GM10847 (cell line): ENCODE measurements around the gene PPP2R2D.
A peak's percentile ranks its signal among the peaks of the same experiment; 100 is the strongest.

ENCODE experiments used
- POLR2A ChIP-seq: IDR thresholded peaks from 2 replicates; pipeline ENCODE4 v1.6.1; 2011; ENCODE audit not compliant: insufficient read length; ENCODE audit errors: extremely low read depth

Gene PPP2R2D

DNA sequence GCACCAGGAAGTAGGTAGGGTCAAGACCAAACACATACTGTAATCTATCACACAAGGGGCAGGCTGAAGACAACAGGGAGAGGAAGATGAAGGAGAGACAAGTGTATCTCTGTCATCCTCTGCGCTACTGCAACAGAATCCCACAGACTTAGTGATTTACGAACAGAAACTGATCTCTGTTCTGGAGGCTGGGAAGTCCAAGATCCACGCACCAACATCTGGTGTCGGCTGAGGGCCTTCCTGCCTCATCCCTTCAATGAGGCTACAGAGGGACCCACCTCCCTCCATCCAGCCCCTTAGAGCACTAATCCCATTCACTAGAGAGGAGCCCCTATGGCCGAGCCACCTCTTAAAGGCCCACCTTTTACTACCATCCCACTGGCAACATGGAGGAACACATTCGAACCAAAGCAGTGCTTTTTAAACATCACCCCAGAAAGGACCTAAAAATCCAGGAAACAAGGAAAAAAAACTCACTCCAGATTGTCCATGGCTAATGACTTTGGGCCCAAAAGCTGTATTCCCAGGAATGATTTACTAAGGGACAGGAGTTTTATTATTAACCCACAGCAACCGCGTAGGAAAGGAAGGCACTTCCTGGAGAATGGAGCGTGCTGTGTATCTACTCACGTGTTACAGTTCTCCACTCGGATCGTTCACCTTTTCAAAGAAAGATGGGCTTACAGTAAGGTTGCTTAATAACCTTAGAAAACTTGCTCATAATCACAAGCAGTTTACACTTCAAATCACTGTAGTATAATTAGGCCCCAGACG lies 76.7 kb downstream of the PPP2R2D start:
- no peak for TF ChIP-seq POLR2A

DNA sequence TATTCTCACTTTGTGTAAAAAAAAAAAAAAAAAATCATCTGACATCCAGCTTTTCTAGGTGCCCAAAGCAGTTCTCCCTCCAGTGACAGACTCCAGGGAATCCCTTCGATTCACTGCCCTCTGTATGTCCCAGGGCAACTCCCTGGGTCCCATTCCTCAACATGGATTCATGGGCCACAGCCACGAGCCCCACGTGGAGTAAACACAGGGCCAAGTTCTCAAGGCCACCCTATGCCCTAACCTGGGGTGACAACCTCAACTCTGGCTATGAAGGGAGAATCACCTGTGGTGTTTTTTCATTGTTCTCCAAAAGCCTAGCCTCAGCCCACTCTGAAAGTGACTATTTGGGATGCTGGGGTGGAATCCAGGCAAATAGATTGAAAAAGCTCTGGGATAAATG lies 77.6 kb downstream of the PPP2R2D start:
- no peak for TF ChIP-seq POLR2A

DNA sequence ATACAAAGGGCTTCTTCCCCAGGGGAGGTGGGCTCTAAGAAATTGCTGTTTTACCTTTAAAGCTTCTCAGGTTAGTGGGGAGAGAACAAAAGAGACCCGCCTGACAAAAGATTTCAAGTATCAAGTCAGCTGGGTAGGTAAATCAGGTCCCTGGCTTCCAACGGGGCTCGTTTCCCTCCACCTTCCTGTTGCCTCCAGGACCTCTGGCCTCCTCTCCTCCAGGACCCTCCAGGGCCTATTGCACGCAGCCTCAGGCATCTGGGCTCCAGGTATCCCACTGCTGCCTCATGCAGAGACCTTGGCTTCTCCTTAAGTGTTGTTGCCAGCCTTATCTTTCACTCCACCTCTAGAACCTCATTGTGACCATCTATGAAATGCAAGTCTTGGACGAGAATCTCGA lies 78.0 kb downstream of the PPP2R2D start:
- no peak for TF ChIP-seq POLR2A

DNA sequence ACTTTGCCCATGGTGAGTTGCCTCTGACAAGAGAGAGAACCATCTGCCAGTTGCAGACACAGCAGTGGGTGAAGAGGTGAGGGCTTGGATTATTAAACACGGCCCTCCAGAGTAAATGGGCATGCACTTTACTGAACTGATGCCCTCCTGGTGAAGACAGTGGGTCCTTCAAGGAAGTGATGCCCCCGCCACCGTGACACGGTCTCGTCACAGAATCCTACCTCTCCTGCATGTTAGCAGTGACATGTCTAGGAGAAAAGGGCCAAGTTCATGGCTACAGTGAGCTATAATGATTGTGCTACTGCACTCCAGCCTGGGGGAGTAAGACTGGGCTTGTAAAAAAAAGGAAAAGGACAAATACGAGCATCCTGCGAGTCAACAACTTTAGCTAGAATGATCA lies 78.5 kb downstream of the PPP2R2D start:
- TF ChIP-seq POLR2A = no peak

DNA sequence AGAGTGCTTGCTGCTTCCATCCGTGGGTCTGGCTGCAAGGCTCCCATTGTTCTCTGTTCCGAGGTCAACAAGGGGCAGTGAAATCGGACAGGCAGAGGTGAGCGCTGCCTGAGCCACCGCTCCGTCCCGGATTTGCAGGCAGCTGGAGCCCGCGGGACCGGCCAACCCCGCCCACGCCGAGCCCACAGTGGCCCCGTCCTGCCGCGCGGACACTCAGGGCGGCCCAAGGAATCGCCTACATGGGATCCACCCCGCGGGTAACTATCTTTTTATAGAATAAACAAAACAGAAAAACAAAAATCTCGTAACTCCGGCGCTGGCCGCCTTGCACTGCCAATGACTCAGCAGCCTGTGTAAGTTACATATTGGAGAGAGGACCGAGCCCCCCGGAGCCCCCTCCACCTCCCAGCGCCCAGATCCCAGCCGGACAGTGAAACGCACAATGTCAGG lies 79.0 kb downstream of the PPP2R2D start:
- no peak for TF ChIP-seq POLR2A

- TF ChIP-seq POLR2A = no peak
Observed at GRCh38 chr10:131980321-131980720, 79.5 kb downstream of the PPP2R2D start.

DNA sequence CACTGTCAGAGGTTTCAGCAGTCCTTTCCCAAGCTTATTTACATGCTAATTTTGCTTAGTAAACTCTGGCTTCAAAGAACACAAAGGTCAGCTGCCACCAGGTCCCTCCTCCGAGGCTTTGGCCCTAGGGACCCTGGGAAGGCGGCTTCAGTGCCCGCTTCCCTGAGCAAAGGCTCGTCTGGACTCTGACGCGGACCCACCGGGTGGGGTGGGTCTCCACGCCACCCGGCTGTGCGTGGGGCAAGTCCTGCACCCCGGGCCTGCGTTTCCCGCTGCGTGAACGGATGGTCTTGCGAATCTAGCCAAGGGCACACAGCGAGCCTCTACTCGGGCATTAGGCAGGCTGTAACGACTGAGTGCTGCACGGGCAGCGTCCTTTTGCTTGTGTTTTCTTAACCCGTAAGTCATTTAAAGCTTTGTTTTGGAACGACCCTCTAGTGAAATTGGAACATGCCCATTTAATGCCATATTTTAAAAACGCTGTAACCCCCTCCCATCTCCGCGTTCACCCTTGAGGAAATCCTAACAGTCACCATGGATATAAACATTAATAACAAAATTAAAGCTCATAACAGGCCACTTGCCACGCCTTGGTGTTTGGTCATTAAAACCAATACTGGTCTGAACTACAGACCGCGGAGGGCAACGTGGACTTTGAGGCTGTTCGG lies 80.1 kb downstream of the PPP2R2D start:
- no peak for TF ChIP-seq POLR2A

DNA sequence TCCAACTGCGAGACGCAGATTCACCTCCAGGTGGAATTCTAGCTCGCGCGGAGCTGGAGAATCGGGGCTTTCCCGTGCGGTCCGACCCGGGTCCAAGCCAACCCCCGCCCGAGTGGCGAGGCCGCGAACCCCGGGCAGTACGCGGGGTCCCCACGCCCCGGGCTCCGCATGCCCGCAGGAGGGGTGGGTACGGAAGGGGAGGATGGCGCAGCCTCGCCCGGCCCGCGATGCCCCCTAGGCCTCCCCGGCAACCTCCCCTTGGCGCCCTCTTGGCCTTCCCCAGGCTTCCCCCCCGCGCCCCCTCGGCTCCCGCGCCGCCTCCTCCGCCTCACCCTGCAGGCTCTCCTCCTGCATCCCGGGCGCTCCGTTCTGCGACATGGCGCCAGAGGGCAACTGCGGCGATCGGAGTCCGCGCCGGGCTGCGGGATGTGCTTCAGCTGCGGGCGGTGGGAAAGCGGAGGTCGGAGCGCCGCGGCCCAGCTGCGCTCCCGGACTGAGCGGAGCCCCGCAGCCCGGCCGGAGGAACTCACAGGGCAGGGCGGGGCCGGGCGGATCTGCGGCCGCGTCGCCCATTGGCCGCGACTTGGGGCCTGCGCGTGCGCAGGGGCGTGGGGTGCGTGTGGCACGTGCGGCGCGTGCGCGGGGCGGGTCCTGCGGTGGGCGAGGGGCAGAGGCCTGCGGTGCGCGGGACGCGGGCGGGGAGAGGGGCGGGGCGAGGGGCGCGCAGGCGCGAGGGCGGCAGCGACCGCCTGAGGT lies 80.8 kb downstream of the PPP2R2D start, which contains the start of gene BNIP3:
Gene BNIP3 (minus strand): TSS at position 495 of the 756 bp plus-strand sequence. CDS start 117 bp downstream, at position 378.
- TF ChIP-seq POLR2A = peak; percentile 55

DNA sequence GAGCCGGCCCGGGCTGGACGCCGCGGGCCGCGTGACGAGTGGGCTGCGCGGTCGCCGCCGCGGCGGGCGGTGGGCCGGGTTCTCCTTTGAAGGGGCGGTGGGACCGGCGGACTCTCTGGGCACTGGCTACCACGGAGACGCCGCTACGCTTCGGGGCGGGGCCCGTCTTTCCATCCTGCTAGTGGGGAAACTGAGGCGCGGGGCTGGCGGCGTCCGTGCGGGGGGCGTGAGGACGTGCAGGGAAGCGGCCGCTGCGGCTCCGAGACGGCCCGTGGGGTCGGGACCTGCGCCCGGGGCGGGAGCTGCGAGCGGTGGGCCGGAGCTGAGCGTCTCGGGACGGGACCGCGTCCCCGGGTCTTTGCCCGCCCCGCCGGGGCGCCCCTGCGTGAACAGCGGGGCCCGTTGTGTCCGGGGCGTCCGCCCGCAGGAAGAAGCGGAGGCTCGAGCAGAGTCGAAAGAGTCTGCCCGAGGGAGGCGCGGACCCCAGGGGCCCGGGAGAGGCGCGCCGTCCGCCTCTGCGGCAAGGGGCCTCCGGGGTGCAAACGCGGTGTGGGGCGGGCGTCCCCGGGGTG lies 81.5 kb downstream of the PPP2R2D start:
- TF ChIP-seq POLR2A = no peak

GRCh38 chr10:131982796-131983195 lies 82.0 kb downstream of the PPP2R2D start:
- no peak for TF ChIP-seq POLR2A

- no peak for TF ChIP-seq POLR2A
Observed at GRCh38 chr10:131983780-131984179, 83.0 kb downstream of the PPP2R2D start.

DNA sequence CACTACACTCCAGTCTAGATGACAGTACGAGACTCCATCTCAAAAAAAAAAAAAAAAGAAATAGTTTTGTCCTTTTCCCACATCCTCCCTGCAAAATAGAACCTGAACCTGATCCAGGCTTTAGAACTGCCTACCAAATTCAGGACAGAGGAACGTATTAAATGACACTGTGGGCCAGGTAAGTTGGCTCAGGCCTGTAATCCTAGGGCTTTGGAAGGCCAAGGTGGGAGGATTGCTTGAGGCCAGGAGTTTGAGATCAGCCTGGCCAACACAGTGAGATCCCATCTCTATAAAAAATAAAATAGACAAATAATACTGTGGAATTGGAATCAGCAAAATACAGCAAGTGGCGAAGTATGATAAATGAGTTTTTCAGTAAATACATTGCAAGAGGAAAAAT lies 90.9 kb downstream of the PPP2R2D start:
- no peak for TF ChIP-seq POLR2A

DNA sequence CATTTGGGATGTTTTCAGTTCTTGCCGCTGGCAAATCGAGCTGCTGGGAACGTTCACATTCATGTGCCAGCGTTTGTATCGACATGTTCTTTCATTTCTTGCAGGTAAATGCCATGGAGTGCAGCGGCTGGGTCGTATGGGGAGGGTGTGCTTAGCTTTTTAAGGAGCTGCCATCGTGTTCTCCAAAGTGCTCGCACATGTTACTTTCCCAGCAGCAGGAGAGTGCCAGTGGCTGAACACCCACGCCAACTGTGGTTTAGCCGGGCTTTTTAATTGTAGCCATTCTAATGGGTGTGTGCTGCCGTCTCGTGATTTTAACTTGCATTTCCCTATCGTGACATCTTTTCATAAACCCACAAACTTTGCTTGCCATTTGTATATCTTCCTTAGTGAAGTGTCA lies 92.5 kb downstream of the PPP2R2D start:
- no peak for TF ChIP-seq POLR2A

- TF ChIP-seq POLR2A = no peak
Observed at GRCh38 chr10:131994435-131994834, 93.6 kb downstream of the PPP2R2D start.

- TF ChIP-seq POLR2A = no peak
Observed at GRCh38 chr10:131996466-131997365, 95.9 kb downstream of the PPP2R2D start.
